ENCODE data around the gene AZI2. TPM values are rescaled to one million over a fixed set of nuclear protein-coding genes. Genes with fewer than 3 reads are reported as not detected.

The AZI2 gene
- total RNA-seq, 1 experiment from 2014 or later = 51.6 TPM

- TF ChIP-seq ATF3 (IDR thresholded peaks at IDR 0.05) = no peak
- TF ChIP-seq, protein P1, sequence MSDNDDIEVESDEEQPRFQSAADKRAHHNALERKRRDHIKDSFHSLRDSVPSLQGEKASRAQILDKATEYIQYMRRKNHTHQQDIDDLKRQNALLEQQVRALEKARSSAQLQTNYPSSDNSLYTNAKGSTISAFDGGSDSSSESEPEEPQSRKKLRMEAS (IDR thresholded peaks at IDR 0.05) = no peak
- no peak for TF ChIP-seq RAD21 (IDR thresholded peaks at IDR 0.05; ENCODE audit: low read depth)
These were observed 11.4 kb downstream of the AZI2 start (continued) for GRCh38 chr3:28337230-28337629.

- Histone ChIP-seq H3K27ac (ENCODE audit: low read depth, low read length) (no peak overlapping the region), H3K4me3 (replicated peaks in 1 of 2; ENCODE audit: low read depth in 1 of 2, low read length in 2 of 2) (no peak overlapping the region), H3K9me3 (ENCODE audit: control insufficient read depth in 1 of 2, insufficient read depth in 1 of 2, low read depth in 1 of 2, low read length in 2 of 2) (no peaks in the 10 kb centered on the region), H2AFZ (ENCODE audit: low read depth, low read length, poor library complexity, severe bottlenecking) (no peak overlapping the region), H3K36me3 (ENCODE audit: control insufficient read depth in 1 of 2, insufficient read depth in 2 of 2, low read length in 2 of 2) (peaks cover 12 to 25% of the 10 kb centered on the region in 2 experiments; a peak in 3 of 4 replicates), H3K4me1 (ENCODE audit: control insufficient read depth in 1 of 2, insufficient read depth in 2 of 2, low read length in 2 of 2) (no peaks in the 10 kb centered on the region), H3K9ac (ENCODE audit: low read length) (no peak overlapping the region), H3K4me2 (ENCODE audit: low read length) (no peak overlapping the region), H3K9me2 (ENCODE audit: insufficient read depth) (no peaks in the 10 kb centered on the region), H4K20me1 (ENCODE audit: insufficient read depth) (no peaks in the 10 kb centered on the region), H3K27me3 (ENCODE audit: insufficient read depth, low read length) (no peaks in the 10 kb centered on the region), H3K79me2 (ENCODE audit: insufficient read depth, low read length) (peaks cover 4% of the 10 kb centered on the region; the same call in 1 of the 2 replicates)
- ATAC-seq (no peak), DNase-seq (ENCODE audit: low read depth, low spot score) (no peak)
- BruUV-seq (replicated peaks) = no TSS peak
- ChIA-PET RAD21 (ENCODE audit: low non-redundant PET in 1 of 2, low total read pairs in 2 of 2, uncharacterized antibody in 2 of 2, unreplicated experiment in 2 of 2) (no interaction called here), CTCF (interaction anchor here (0.7 to 2.5 kb wide), 4 partner anchors 16 to 623 kb away, joined by 3 to 6 read pairs (median 4); partner anchors contain the start of gene EOMES), POLR2A (no interaction called here)
- TF ChIP-seq EZH2 (IDR thresholded peaks at IDR 0.05) = no peak
- TF ChIP-seq ELF1 (IDR thresholded peaks at IDR 0.05; ENCODE audit: borderline replicate concordance, low read depth) = no peak
- no peak for TF ChIP-seq YY1 (IDR thresholded peaks at IDR 0.05; ENCODE audit: extremely low read depth, insufficient replicate concordance, low read depth, low read length)
- TF ChIP-seq SRF (IDR thresholded peaks at IDR 0.05; ENCODE audit: low read depth) = no peak
- TF ChIP-seq ATF3 (IDR thresholded peaks at IDR 0.05) = no peak
- TF ChIP-seq JUND (IDR thresholded peaks at IDR 0.05) = no peak
- TF ChIP-seq ZBTB33 (IDR thresholded peaks at IDR 0.05; ENCODE audit: extremely low read depth, insufficient replicate concordance, low read length) = no peak
- no peak for TF ChIP-seq FOSL1 (IDR thresholded peaks at IDR 0.05; ENCODE audit: low read depth)
- no peak for TF ChIP-seq SP1 (IDR thresholded peaks at IDR 0.05; ENCODE audit: low read depth)
- intact Hi-C loops (cut with micrococcal nuclease) = no loop called here
These were observed 13.4 kb downstream of the AZI2 start for GRCh38 chr3:28335246-28335645.
